Fibroblast of skin of scalp (primary cell): ENCODE data around the gene ALG1.
"Not testable (repeated sequence)": the region's sequence is repeated elsewhere in the genome, so short reads cannot be mapped to it uniquely, and the experiment has no call there.

Experiments
- DNase-seq: peaks from one replicate; pipeline ENCODE4 v3.0.0-alpha.2; 2013

ALG1 gene

GRCh38 chr16:5098221-5099159 lies 26.8 kb downstream of the ALG1 start:
- peak; percentile 59 for DNase-seq

DNA sequence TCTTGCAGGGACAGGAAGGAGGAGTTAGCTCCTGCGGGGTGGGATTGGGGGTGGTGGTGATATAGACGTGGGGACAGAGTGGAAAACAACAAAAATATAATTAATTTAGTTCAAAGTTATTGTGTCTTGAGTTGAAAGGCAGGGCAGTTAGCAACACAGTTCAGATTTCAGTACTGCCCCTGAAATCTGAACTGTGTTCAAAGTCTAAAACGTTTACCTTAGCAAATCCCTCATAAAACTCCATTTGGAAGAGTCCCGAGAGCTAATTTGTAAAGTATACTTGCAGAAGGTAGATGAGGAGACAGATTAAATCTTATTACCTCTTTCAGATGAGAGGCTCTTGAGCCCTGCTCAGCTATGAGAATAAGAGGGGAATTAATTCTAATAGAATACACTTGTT lies 27.5 kb downstream of the ALG1 start:
- DNase-seq, result not testable (repeated sequence)

- DNase-seq, result not testable (repeated sequence)
Measured at GRCh38 chr16:5103296-5104032, 31.8 kb downstream of the ALG1 start.

GRCh38 chr16:5105039-5105438 lies 33.4 kb downstream of the ALG1 start:
- not testable (repeated sequence) for DNase-seq

DNA sequence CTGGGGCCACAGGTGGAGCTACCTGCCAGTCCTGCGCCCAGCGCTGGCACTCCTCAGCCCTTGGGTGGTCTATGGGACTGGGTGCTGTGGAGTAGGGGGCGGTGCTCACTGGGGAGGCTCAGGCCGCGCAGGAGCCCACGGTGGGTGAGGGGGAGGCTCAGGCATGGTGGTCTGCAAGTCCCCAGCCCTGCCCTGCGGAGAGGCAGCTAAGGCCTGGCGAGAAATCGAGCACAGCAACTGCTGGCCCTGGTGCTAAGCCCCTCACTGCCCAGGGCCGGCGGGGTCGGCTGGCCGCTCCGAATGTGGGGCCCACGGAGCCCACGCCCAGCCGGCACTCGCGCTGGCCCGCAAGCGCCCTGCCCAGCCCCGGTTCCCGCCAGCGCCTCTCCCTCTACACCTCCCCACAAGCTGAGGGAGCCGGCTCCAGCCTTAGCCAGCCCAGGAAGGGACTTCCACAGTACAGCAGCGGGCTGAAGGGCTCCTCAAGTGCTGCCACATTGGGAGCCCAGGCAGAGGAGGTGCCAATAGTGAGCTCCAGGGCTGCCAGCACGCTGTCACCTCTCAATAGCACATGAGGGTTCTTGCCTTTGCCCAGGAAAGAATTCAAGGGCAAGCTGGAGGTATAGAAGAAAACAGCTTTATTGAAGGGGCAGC lies 37.0 kb downstream of the ALG1 start:
- no peak for DNase-seq

DNA sequence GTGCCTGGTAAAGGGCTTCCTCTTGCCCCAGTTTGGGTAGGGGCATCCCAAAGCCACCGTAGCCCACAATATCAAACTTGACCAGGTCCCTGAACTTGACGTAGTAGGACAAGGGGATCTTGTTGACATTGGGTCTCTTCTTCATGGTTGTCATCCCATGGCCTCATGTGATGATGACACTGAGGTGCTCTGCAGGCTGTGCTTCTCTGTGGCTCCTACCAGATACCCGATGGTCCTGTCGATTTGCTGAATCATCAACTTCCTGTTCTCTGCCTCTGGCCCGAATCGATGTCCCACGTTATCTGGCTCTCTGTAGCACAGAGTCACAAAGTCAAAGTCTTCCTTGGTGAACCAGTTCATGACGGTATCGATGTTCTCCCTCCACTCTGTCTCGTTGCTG lies 39.3 kb downstream of the ALG1 start:
- not testable (repeated sequence) for DNase-seq

GRCh38 chr16:5116780-5117295 lies 45.2 kb downstream of the ALG1 start:
- not testable (repeated sequence) for DNase-seq

DNA sequence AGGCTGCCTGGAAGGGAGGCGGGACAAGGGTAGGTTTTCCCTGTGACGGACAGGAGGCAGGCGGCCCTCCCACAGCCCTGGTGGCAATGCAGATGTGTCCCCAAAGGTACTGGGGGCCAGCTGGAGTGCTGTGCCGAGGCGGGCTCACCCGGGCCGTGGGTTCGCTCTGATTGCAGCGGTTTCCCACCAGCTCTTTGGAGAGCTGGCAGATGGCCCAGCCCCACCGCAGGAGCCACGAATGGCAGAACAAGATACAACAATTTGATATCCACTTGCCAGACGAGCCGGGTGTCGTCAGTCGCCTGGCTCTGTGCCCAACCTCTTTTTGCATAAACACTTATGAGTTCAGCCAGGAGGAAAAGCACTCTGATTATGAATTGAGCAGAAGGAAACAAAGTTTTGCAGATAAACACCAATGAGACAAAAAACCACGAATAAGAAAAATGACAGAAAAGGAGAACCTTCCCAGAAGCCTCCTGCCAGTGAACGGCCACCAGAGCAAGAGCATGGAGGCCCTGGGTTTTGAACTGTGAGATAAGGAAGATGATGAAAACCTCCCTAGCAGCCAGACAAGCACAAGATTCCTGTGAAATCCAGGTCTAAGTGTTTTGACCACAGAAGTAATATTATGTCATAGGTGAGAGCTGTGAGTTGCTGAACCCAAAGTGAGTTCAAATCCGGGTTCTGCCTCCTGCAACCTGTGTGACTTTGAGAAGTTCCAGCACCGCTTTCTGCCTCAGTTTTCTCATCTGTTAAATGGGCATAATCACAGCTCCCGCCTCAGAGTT lies 45.9 kb downstream of the ALG1 start:
- peak; percentile 38 for DNase-seq

DNA sequence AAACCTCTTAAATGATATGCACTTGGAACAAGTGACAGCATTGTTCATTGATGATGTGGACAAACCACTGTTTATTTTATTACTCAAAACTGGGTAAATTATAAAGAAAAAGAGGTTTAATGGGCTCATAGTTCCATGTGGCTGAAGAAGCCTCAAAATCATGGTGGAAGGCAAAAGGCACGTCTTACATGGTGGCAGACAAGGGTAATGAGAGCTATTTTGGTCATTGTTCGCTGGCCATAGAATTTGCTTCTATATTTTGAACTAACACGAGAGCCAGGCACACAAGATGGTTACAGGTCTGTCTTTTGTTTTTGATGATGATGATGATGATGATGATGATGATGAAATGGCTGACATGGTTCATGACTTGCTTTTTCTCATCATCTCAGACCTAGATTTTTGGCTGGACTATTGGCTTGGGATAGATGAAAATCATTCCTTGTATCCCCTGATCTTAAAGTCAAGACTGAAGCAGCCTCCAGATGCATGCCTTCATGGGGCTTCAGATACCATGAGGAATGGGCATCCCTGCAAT lies 59.9 kb downstream of the ALG1 start:
- DNase-seq, result not testable (repeated sequence)

DNA sequence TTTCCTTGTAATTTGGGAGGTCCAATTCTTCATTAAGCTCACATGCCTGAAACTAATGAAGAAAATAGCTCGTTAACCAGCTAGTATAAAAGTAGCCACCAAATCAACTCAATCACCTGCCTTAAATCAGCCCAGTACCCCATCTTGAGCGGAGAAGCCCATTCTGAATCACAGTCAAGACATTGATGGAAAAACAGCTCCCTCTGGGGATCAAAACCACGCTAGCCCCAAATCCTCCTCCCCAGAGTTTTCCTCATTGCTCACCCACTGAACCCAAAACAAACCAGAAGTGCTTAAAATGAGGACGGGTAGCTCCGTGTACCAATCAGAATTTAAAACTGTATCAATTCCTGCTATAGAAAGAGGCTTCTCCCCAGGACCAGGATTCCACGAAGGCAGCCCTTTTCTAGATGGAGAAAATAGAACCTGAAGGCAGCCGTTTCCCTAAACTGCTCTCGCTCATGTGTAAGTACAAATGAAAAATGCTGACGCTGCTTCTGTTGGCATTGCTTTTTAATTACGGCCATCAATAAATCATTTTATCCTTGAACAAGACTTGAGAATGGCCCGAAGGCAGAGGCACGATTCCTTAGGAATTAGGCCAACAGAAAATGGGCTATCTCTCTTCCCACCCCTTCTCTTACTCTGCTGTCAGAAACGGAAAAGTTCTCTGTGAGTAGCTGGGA lies 61.4 kb downstream of the ALG1 start:
- DNase-seq, result not testable (repeated sequence)

- DNase-seq, result peak; percentile 8
Measured at GRCh38 chr16:5134739-5135452, 63.3 kb downstream of the ALG1 start.
